Esophagus muscularis mucosa (tissue), 4 donors: Measurements from ENCODE around the gene POLR3K. TPM values are rescaled to one million over a fixed set of nuclear protein-coding genes. Genes with fewer than 3 reads are reported as not detected.
"Not testable (repeated sequence)": the region's sequence is repeated elsewhere in the genome, so short reads cannot be mapped to it uniquely, and the experiment has no call there.

Source experiments
- DNase-seq: peaks from one replicate; pipeline ENCODE4 v3.0.0-alpha.2; 2017; ENCODE audit errors: extremely low spot score
- H3K27ac ChIP-seq, 4 donors: fragments of 200-600 bp; sonication (generic); replicated peaks in 1 of 4; 1 replicate in 3 of 4; 2 replicates in 1 of 4; pipeline ENCODE4 v1.5.1; 2016 to 2019; ENCODE audit warnings: mild to moderate bottlenecking in 1 of 4
- H3K27me3 ChIP-seq, 4 donors: fragments of 200-600 bp; sonication (generic); one replicate each; pipeline versions ENCODE4 v1.5.1 to v1.6.0; 2016 to 2019
- H3K36me3 ChIP-seq, 4 donors: fragments of 200-600 bp; sonication (generic); one replicate each; pipeline ENCODE4 v1.5.1; 2016 to 2019
- H3K4me1 ChIP-seq, 4 donors: fragments of 200-600 bp; sonication (generic); one replicate each; pipeline ENCODE4 v1.5.1; 2016 to 2019
- H3K4me3 ChIP-seq, 4 donors: fragments of 200-600 bp; sonication (generic); 1 replicate in 2 of 4; 2 replicates in 2 of 4; pipeline ENCODE4 v1.5.1; 2016 to 2019; ENCODE audit warnings: mild to moderate bottlenecking in 4 of 4, moderate library complexity in 1 of 4
- H3K9me3 ChIP-seq, 4 donors: fragments of 200-600 bp; sonication (generic); 1 replicate in 3 of 4; 2 replicates in 1 of 4; pipeline ENCODE4 v1.5.1; 2016 to 2019
- CTCF ChIP-seq, 3 experiments: fragments of 200-600 bp in 2 of 3; fragments of 450-650 bp in 1 of 3; sonication (generic) in 2 of 3; IDR thresholded peaks; one replicate each; pipeline ENCODE4 v1.5.1; 2017 to 2019; ENCODE audit warnings: antibody characterized with exemption in 3 of 3, mild to moderate bottlenecking in 2 of 3, moderate library complexity in 1 of 3
- EP300 ChIP-seq: sonication (generic); formaldehyde crosslinking; IDR thresholded peaks from one replicate; pipeline ENCODE4 v1.6.1; 2017; ENCODE audit warnings: antibody characterized with exemption
- POLR2A ChIP-seq: fragments of 450-650 bp; IDR thresholded peaks from one replicate; pipeline ENCODE4 v1.6.1; 2017; ENCODE audit warnings: antibody characterized with exemption, moderate library complexity, mild to moderate bottlenecking, low read depth
- POLR2AphosphoS5 ChIP-seq, 2 donors: sonication (generic); formaldehyde crosslinking; IDR thresholded peaks; one replicate each; pipeline ENCODE4 v1.6.1; 2017; ENCODE audit warnings: antibody characterized with exemption in 2 of 2
- WGBS: methylation state at CpG from one replicate; pipeline ENCODE4 v1.1.5; 2018; 5-methylcytosine and 5-hydroxymethylcytosine counted together
- intact Hi-C: fragments of 100-400 bp; cut with DNase I; formaldehyde crosslinking; loops from one replicate; pipeline ENCODE4 v1.15.1; 2023
- total RNA-seq, 4 donors: library from RNA; depleted of rRNA; stranded (reverse); fragments of >200 nt; gene quantifications; one replicate each; pipeline versions ENCODE4 v1.1.0 to v1.2.1, GENCODE V29; 2016

POLR3K gene
- total RNA-seq, 4 donors from 2014 or later, result 3.3 to 3.8 (median 3.7) TPM

- DNase-seq, result no peak
- H3K9me3 ChIP-seq, result no peaks in the 10 kb centered on the region
- H3K27ac ChIP-seq, result no peak overlapping the region
- H3K27me3 ChIP-seq, result no peaks in the 10 kb centered on the region
- intact Hi-C loops, result no loop called here
- 88% methylated on average over 5 of the region's 21 CpGs for WGBS
- TF ChIP-seq POLR2AphosphoS5 (IDR thresholded peaks at IDR 0.05) (no peak), CTCF (IDR thresholded peaks at IDR 0.05) (no peak), EP300 (no peak), POLR2A (no peak)
- no peaks in the 10 kb centered on the region for H3K36me3 ChIP-seq
- no peak overlapping the region for H3K4me3 ChIP-seq
- no peaks in the 10 kb centered on the region for H3K4me1 ChIP-seq
Observed at GRCh38 chr16:33877-34647, 19.3 kb downstream of the POLR3K start.

DNA sequence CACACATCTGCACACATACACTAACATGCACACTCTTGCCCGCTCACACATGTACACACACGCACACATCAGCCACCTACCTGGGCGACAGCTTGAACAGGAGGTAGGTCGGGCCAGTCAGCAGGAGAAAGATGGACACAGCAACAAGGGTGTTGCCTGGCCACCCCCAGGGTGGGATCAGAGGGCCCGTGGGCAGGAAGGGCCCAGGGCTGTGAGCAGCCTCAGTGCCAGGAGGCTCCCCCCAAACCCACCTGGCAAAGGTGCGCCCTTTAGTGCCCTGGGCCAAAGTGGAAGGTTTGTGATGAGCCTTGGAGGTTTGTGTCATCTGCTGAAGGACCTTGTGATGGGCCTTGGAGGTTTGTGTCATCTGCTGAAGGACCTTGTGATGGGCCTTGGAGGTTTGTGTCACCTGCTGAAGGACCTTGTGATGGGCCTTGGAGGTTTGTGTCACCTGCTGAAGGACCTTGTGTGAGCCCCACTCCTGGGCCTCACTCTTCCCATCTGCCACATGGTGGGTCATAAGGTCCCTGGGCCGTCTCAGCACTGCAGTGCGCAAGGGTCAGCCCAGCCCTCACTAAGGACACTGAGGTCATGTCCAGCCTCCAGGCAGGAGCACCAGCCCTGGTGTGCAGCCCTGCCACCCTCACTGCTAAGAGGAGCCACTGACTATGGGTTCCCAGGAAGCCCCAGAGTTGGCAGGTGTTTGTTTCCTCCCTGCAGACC lies 20.1 kb downstream of the POLR3K start:
- H3K4me3 ChIP-seq, H3K36me3 ChIP-seq, H3K4me1 ChIP-seq, H3K9me3 ChIP-seq, H3K27me3 ChIP-seq, H3K27ac ChIP-seq, DNase-seq, intact Hi-C loops: not testable (repeated sequence)
- WGBS, result 90% methylated on average over 2 of the region's 8 CpGs

DNA sequence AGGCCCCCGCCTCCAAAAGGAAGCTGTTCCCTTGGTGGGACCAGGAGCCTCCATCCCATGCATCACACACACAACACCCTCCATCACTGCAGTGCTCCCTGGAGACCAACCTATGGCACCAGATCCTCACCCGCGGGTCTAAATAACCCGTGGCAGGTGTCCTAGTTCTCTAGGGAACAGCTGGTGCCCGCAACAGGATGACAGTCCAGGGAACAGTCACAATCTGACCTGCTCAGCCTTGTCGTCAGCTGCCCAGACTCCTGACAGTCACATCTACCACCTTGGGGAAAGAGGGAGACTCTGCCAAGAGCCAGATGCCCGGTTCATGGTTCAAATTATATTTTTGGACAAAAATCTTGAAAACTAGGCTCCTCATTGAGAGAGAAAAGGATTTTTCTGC lies 22.8 kb downstream of the POLR3K start:
- DNase-seq, H3K27me3 ChIP-seq, H3K4me3 ChIP-seq, H3K9me3 ChIP-seq, H3K4me1 ChIP-seq, intact Hi-C loops, H3K36me3 ChIP-seq, H3K27ac ChIP-seq: not testable (repeated sequence)
- WGBS, result no CpG with 5 or more reads among the region's 7 CpGs

DNA sequence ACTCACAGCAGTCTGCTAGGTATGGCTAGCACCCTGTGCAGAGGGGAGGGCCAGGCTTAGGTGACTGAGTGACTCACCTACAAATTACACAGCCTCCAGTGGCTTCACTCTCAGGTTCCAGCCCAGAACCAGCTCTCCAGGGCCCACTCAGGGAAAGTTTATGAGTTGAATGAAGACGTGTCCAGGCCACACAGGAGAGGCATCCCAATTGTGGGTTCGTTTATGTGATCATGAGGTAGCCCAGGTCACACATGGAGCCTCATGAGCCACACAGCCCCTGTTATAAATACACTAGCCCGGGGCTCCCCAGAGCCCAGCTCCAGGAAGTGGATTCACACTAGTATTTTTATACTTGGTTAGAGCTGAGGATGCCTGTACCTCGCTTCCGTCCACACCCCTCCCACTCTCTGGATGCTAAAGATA lies 27.5 kb downstream of the POLR3K start:
- WGBS, result 80% methylated on average over 1 of the region's 5 CpGs
- H3K4me1 ChIP-seq, H3K36me3 ChIP-seq, H3K27me3 ChIP-seq, intact Hi-C loops, H3K9me3 ChIP-seq, H3K4me3 ChIP-seq, H3K27ac ChIP-seq, DNase-seq: not testable (repeated sequence)

GRCh38 chr16:24151-24550 lies 29.3 kb downstream of the POLR3K start:
- H3K36me3 ChIP-seq, H3K27me3 ChIP-seq, H3K9me3 ChIP-seq, intact Hi-C loops, DNase-seq, H3K27ac ChIP-seq, H3K4me3 ChIP-seq, H3K4me1 ChIP-seq: not testable (repeated sequence)
- WGBS, result 85% methylated on average over 10 of the region's 22 CpGs

GRCh38 chr16:20886-21285 lies 32.5 kb downstream of the POLR3K start:
- H3K36me3 ChIP-seq, H3K9me3 ChIP-seq, DNase-seq, H3K27me3 ChIP-seq, H3K4me3 ChIP-seq, intact Hi-C loops, H3K27ac ChIP-seq, H3K4me1 ChIP-seq: not testable (repeated sequence)
- WGBS, result 92% methylated on average over 11 of the region's 12 CpGs

GRCh38 chr16:17062-17765 lies 36.2 kb downstream of the POLR3K start:
- H3K27ac ChIP-seq, H3K36me3 ChIP-seq, H3K4me1 ChIP-seq, H3K27me3 ChIP-seq, intact Hi-C loops, H3K4me3 ChIP-seq, H3K9me3 ChIP-seq, DNase-seq: not testable (repeated sequence)
- 75% methylated on average over 9 of the region's 20 CpGs for WGBS
